ENCODE data around the gene RNF126.

RNF126 gene

GRCh38 chr19:658916-659839 lies 3.8 kb downstream of the RNF126 start:
- Histone ChIP-seq H3K4me1 (ENCODE audit: control insufficient read depth, insufficient read depth, low read length) (peaks cover 4% of the 10 kb centered on the region), H3K9me3 (ENCODE audit: control insufficient read depth, insufficient read depth, low read length) (no peaks in the 10 kb centered on the region), H3K4me3 (ENCODE audit: low read depth, low read length) (no peak overlapping the region), H3K27ac (ENCODE audit: low read depth, low read length) (no peak overlapping the region), H3K9ac (ENCODE audit: low read depth, low read length) (no peak overlapping the region), H3K27me3 (ENCODE audit: control insufficient read depth, insufficient read depth, low read length) (no peaks in the 10 kb centered on the region), H3K36me3 (ENCODE audit: control insufficient read depth, insufficient read depth, low read length) (peaks cover 6% of the 10 kb centered on the region)

GRCh38 chr19:658059-658839 lies 4.8 kb downstream of the RNF126 start:
- H3K4me1 ChIP-seq (ENCODE audit: control insufficient read depth, insufficient read depth, low read length) = peaks cover 4% of the 10 kb centered on the region
- no peak overlapping the region for H3K4me3 ChIP-seq (ENCODE audit: low read depth, low read length)

GRCh38 chr19:657611-658010 lies 5.4 kb downstream of the RNF126 start:
- Histone ChIP-seq H3K4me3 (ENCODE audit: low read depth, low read length) (no peak overlapping the region), H3K27ac (ENCODE audit: low read depth, low read length) (no peak overlapping the region), H3K9ac (ENCODE audit: low read depth, low read length) (no peak overlapping the region), H3K27me3 (ENCODE audit: control insufficient read depth, insufficient read depth, low read length) (no peaks in the 10 kb centered on the region), H3K4me1 (ENCODE audit: control insufficient read depth, insufficient read depth, low read length) (peaks cover 4% of the 10 kb centered on the region), H3K36me3 (ENCODE audit: control insufficient read depth, insufficient read depth, low read length) (peaks cover 15% of the 10 kb centered on the region), H3K9me3 (ENCODE audit: control insufficient read depth, insufficient read depth, low read length) (no peaks in the 10 kb centered on the region)

More at GRCh38 chr19:658059-658839, 4.8 kb downstream of the RNF126 start:
- H3K9ac ChIP-seq (ENCODE audit: low read depth, low read length) = no peak overlapping the region
- H3K9me3 ChIP-seq (ENCODE audit: control insufficient read depth, insufficient read depth, low read length) = no peaks in the 10 kb centered on the region
- no peaks in the 10 kb centered on the region for H3K27me3 ChIP-seq (ENCODE audit: control insufficient read depth, insufficient read depth, low read length)
- peaks cover 15% of the 10 kb centered on the region for H3K36me3 ChIP-seq (ENCODE audit: control insufficient read depth, insufficient read depth, low read length)
- H3K27ac ChIP-seq (ENCODE audit: low read depth, low read length) = no peak overlapping the region

- Histone ChIP-seq H3K9me3 (ENCODE audit: control insufficient read depth, insufficient read depth, low read length) (no peaks in the 10 kb centered on the region), H3K36me3 (ENCODE audit: control insufficient read depth, insufficient read depth, low read length) (peaks cover 21% of the 10 kb centered on the region), H3K27ac (ENCODE audit: low read depth, low read length) (no peak overlapping the region), H3K4me1 (ENCODE audit: control insufficient read depth, insufficient read depth, low read length) (peaks cover 4% of the 10 kb centered on the region), H3K9ac (ENCODE audit: low read depth, low read length) (no peak overlapping the region), H3K4me3 (ENCODE audit: low read depth, low read length) (no peak overlapping the region), H3K27me3 (ENCODE audit: control insufficient read depth, insufficient read depth, low read length) (no peaks in the 10 kb centered on the region)
Observed at GRCh38 chr19:656751-657559, 6.1 kb downstream of the RNF126 start.

- Histone ChIP-seq H3K27me3 (ENCODE audit: control insufficient read depth, insufficient read depth, low read length) (no peaks in the 10 kb centered on the region), H3K9me3 (ENCODE audit: control insufficient read depth, insufficient read depth, low read length) (no peaks in the 10 kb centered on the region), H3K36me3 (ENCODE audit: control insufficient read depth, insufficient read depth, low read length) (peaks cover 33% of the 10 kb centered on the region), H3K9ac (ENCODE audit: low read depth, low read length) (no peak overlapping the region), H3K27ac (ENCODE audit: low read depth, low read length) (no peak overlapping the region), H3K4me1 (ENCODE audit: control insufficient read depth, insufficient read depth, low read length) (no peaks in the 10 kb centered on the region), H3K4me3 (ENCODE audit: low read depth, low read length) (no peak overlapping the region)
Observed at GRCh38 chr19:655691-656090, 7.3 kb downstream of the RNF126 start.

- Histone ChIP-seq H3K27me3 (ENCODE audit: control insufficient read depth, insufficient read depth, low read length) (no peaks in the 10 kb centered on the region), H3K27ac (ENCODE audit: low read depth, low read length) (no peak overlapping the region), H3K4me1 (ENCODE audit: control insufficient read depth, insufficient read depth, low read length) (no peaks in the 10 kb centered on the region), H3K9ac (ENCODE audit: low read depth, low read length) (no peak overlapping the region), H3K9me3 (ENCODE audit: control insufficient read depth, insufficient read depth, low read length) (no peaks in the 10 kb centered on the region), H3K4me3 (ENCODE audit: low read depth, low read length) (no peak overlapping the region), H3K36me3 (ENCODE audit: control insufficient read depth, insufficient read depth, low read length) (peaks cover 50% of the 10 kb centered on the region)
Observed at GRCh38 chr19:653425-653824, 9.6 kb downstream of the RNF126 start.

GRCh38 chr19:652467-653389 lies 10.3 kb downstream of the RNF126 start:
- H3K4me1 ChIP-seq (ENCODE audit: control insufficient read depth, insufficient read depth, low read length) = no peaks in the 10 kb centered on the region
- H3K9ac ChIP-seq (ENCODE audit: low read depth, low read length) = no peak overlapping the region
- H3K27ac ChIP-seq (ENCODE audit: low read depth, low read length) = no peak overlapping the region
- H3K36me3 ChIP-seq (ENCODE audit: control insufficient read depth, insufficient read depth, low read length) = peaks cover 56% of the 10 kb centered on the region
- H3K27me3 ChIP-seq (ENCODE audit: control insufficient read depth, insufficient read depth, low read length) = no peaks in the 10 kb centered on the region
- no peak overlapping the region for H3K4me3 ChIP-seq (ENCODE audit: low read depth, low read length)
- H3K9me3 ChIP-seq (ENCODE audit: control insufficient read depth, insufficient read depth, low read length) = no peaks in the 10 kb centered on the region

GRCh38 chr19:651991-652390 lies 11.0 kb downstream of the RNF126 start:
- H3K4me3 ChIP-seq (ENCODE audit: low read depth, low read length) = no peak overlapping the region
- peaks cover 60% of the 10 kb centered on the region for H3K36me3 ChIP-seq (ENCODE audit: control insufficient read depth, insufficient read depth, low read length)
- no peak overlapping the region for H3K9ac ChIP-seq (ENCODE audit: low read depth, low read length)
- no peaks in the 10 kb centered on the region for H3K27me3 ChIP-seq (ENCODE audit: control insufficient read depth, insufficient read depth, low read length)
- H3K27ac ChIP-seq (ENCODE audit: low read depth, low read length) = no peak overlapping the region
- no peaks in the 10 kb centered on the region for H3K9me3 ChIP-seq (ENCODE audit: control insufficient read depth, insufficient read depth, low read length)
- no peaks in the 10 kb centered on the region for H3K4me1 ChIP-seq (ENCODE audit: control insufficient read depth, insufficient read depth, low read length)

- H3K36me3 ChIP-seq (ENCODE audit: control insufficient read depth, insufficient read depth, low read length) = peaks cover 67% of the 10 kb centered on the region
- no peak overlapping the region for H3K4me3 ChIP-seq (ENCODE audit: low read depth, low read length)
- no peak overlapping the region for H3K9ac ChIP-seq (ENCODE audit: low read depth, low read length)
- no peaks in the 10 kb centered on the region for H3K27me3 ChIP-seq (ENCODE audit: control insufficient read depth, insufficient read depth, low read length)
- no peak overlapping the region for H3K27ac ChIP-seq (ENCODE audit: low read depth, low read length)
- H3K9me3 ChIP-seq (ENCODE audit: control insufficient read depth, insufficient read depth, low read length) = no peaks in the 10 kb centered on the region
- no peaks in the 10 kb centered on the region for H3K4me1 ChIP-seq (ENCODE audit: control insufficient read depth, insufficient read depth, low read length)
Observed at GRCh38 chr19:651114-651818, 11.7 kb downstream of the RNF126 start.
